ENCODE results near the gene ZNF532. TPM values are rescaled to one million over a fixed set of nuclear protein-coding genes. Genes with fewer than 3 reads are reported as not detected.

Gene ZNF532
- total and polyA plus RNA-seq, 2 donors from 2014 or later = 5.7 to 76.3 TPM

DNA sequence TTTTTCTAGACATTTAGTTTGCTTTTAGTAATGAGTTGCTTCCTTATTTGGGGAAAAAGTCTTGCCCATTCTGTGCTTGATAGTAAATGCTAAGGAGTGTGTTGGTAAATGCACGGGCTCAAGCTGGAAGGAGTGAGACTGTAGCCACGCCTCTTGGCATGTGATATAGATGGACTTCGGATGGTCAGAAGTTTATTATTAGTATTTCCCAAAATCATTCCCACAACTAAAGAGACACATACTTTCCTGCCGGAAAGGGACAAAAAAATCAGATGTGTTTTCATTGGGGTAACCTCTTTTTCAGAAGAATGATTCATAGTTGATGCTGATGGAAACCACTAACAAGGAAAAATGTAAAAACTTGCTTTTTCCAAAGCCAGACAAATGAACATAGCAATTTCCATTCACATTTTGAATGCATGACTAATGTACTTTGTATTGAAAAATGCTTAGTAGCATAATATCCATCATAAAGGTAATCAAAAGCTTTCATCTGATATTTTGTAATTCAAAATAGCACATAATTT, 133.2 kb downstream of the ZNF532 start:
- no peak for FAIRE-seq
- Histone ChIP-seq H3K9ac (ENCODE audit: low read length in 3 of 3) (no peak overlapping the region), H3K4me1 (ENCODE audit: control insufficient read depth in 2 of 3, insufficient read depth in 2 of 3, low read depth in 1 of 3, low read length in 3 of 3) (peaks cover 0 to 11% (median 7%) of the 10 kb centered on the region in 3 donors), H3K36me3 (ENCODE audit: control insufficient read depth in 2 of 3, insufficient read depth in 3 of 3, low read length in 3 of 3) (no peaks in the 10 kb centered on the region), H3K4me3 (ENCODE audit: low read length in 3 of 3) (no peak overlapping the region), H3K9me3 (ENCODE audit: control insufficient read depth in 2 of 3, insufficient read depth in 1 of 3, low read length in 3 of 3) (no peaks in the 10 kb centered on the region), H3K27ac (ENCODE audit: low read depth in 2 of 2, low read length in 2 of 2) (peak overlapping the region; percentile 19 to 50), H3K27me3 (ENCODE audit: control insufficient read depth, insufficient read depth, low read length) (no peaks in the 10 kb centered on the region)
- TF ChIP-seq, protein P1, sequence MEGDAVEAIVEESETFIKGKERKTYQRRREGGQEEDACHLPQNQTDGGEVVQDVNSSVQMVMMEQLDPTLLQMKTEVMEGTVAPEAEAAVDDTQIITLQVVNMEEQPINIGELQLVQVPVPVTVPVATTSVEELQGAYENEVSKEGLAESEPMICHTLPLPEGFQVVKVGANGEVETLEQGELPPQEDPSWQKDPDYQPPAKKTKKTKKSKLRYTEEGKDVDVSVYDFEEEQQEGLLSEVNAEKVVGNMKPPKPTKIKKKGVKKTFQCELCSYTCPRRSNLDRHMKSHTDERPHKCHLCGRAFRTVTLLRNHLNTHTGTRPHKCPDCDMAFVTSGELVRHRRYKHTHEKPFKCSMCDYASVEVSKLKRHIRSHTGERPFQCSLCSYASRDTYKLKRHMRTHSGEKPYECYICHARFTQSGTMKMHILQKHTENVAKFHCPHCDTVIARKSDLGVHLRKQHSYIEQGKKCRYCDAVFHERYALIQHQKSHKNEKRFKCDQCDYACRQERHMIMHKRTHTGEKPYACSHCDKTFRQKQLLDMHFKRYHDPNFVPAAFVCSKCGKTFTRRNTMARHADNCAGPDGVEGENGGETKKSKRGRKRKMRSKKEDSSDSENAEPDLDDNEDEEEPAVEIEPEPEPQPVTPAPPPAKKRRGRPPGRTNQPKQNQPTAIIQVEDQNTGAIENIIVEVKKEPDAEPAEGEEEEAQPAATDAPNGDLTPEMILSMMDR (IDR thresholded peaks at IDR 0.05; ENCODE audit: borderline replicate concordance, extremely low read depth, insufficient read depth) = no peak
- intact Hi-C loops (cut with DNase I) = no loop called here
- DNase-seq = no peak

DNA sequence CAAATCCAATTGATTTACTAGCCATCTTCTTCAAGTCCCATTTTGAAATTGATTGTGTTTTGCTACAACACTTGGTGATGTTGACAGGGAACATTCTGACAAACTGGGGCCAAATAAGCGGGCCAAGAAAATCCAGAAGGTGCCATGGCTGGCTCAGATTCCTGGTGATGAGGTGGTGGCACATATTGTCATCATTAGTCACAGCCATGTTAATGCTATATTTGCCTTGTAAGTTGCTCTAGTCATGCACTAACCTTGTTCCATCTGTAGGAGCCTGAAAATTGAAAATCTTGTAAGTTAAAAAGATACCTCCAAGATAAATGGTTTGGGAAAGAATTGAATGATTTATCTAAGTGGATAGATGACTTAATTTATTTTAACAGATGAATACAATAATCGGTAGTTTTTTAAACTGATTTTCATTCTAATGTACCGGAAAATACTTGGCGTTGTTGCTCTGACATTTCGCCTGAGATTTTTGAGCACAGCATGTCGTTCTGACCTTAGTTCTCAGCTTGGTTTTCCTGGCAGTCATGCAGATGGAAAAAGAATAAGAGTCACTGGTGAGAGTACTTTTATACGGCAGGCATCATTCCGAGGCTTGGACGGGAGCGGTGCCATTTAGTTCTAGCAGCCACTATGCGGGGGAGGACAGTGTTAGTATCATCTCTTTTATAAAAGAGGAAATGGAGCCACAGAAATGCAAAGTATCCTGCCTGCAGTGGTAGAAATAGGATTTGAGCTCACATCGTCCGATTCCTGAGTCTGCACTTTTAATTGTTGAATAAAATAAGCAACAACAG, 133.9 kb downstream of the ZNF532 start:
- H3K27ac ChIP-seq (ENCODE audit: low read depth in 2 of 2, low read length in 2 of 2) = peak overlapping the region; percentile 19 to 45
- peaks cover 0 to 6% (median 6%) of the 10 kb centered on the region in 3 donors for H3K4me1 ChIP-seq (ENCODE audit: control insufficient read depth in 2 of 3, insufficient read depth in 2 of 3, low read depth in 1 of 3, low read length in 3 of 3)
- H3K36me3 ChIP-seq (ENCODE audit: control insufficient read depth in 2 of 3, insufficient read depth in 3 of 3, low read length in 3 of 3) = no peaks in the 10 kb centered on the region
- H3K9ac ChIP-seq (ENCODE audit: low read length in 3 of 3) = no peak overlapping the region
- H3K9me3 ChIP-seq (ENCODE audit: control insufficient read depth in 2 of 3, insufficient read depth in 1 of 3, low read length in 3 of 3) = no peaks in the 10 kb centered on the region
- no peak overlapping the region for H3K4me3 ChIP-seq (ENCODE audit: low read length in 3 of 3)
- H3K27me3 ChIP-seq (ENCODE audit: control insufficient read depth, insufficient read depth, low read length) = no peaks in the 10 kb centered on the region
- FAIRE-seq (no peak), DNase-seq (peak in 4 of 5 donors; percentile 32 to 80 (median 60))
- TF ChIP-seq, protein P1 (IDR thresholded peaks at IDR 0.05; ENCODE audit: borderline replicate concordance, extremely low read depth, insufficient read depth) = no peak
- intact Hi-C loops (cut with DNase I) = no loop called here

DNA sequence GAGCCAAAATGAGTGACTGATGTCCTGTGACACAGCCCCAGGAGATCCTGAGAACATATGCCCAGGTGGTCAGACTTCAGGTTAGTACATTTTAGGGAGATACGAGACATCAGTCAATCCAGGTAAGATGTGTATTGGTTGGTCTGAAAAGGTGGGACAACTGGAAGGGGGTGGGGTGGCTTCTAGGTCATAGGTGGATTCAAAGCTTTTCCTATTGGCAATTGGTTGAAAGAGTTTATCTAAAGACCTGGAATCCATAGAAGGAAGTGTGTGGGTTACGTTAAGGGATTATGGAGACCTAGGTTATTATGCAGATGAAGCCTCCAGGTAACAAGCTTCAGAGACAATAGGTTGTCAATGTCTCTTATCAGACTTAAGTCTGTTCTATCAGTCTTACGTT, 136.5 kb downstream of the ZNF532 start:
- H3K4me1 ChIP-seq (ENCODE audit: control insufficient read depth in 2 of 3, insufficient read depth in 2 of 3, low read depth in 1 of 3, low read length in 3 of 3) = peaks cover 0 to 13% (median 6%) of the 10 kb centered on the region in 3 donors
- TF ChIP-seq, protein P1 (IDR thresholded peaks at IDR 0.05; ENCODE audit: borderline replicate concordance, extremely low read depth, insufficient read depth) = no peak
- H3K9ac ChIP-seq (ENCODE audit: low read length in 3 of 3) = no peak overlapping the region
- no peaks in the 10 kb centered on the region for H3K27me3 ChIP-seq (ENCODE audit: control insufficient read depth, insufficient read depth, low read length)
- no peak overlapping the region for H3K4me3 ChIP-seq (ENCODE audit: low read length in 3 of 3)
- FAIRE-seq (no peak), DNase-seq (no peak)
- intact Hi-C loops (cut with DNase I) = no loop called here
- H3K36me3 ChIP-seq (ENCODE audit: control insufficient read depth in 2 of 3, insufficient read depth in 3 of 3, low read length in 3 of 3) = no peaks in the 10 kb centered on the region
- H3K9me3 ChIP-seq (ENCODE audit: control insufficient read depth in 2 of 3, insufficient read depth in 1 of 3, low read length in 3 of 3) = peaks cover 0 to under 1% (median 0%) of the 10 kb centered on the region in 3 donors
- H3K27ac ChIP-seq (ENCODE audit: low read depth in 2 of 2, low read length in 2 of 2) = peak overlapping the region in 1 of 2 donors; percentile 9
